GM12878 (cell line): ENCODE data around the gene HYAL4. TPM values are rescaled to one million over a fixed set of nuclear protein-coding genes. Genes with fewer than 3 reads are reported as not detected.

ENCODE experiments used
- ATAC-seq: fragments of 200-7000 bp; cut with Tn5 transposase; 3 replicates; pipeline ENCODE4 v1.9.1; 2020; ENCODE audit warnings: mild to moderate bottlenecking, moderate library complexity
- BruUV-seq: library from RNA; stranded (reverse); fragments of 400-500 nt; replicated peaks from 2 replicates; lab custom pipeline; 2021; lab: Mats Ljungman, UMichigan
- CTCF ChIA-PET: fragments of 300-600 bp; sonication (Branson Sonifier 250); formaldehyde crosslinking; extraction: SDS; loops from one replicate; lab custom pipeline; 2021; ENCODE audit warnings: inconsistent platforms; lab: Yijun Ruan, JAX
- POLR2A ChIA-PET: fragments of 350-600 bp; formaldehyde crosslinking; extraction: SDS; loops from one replicate; lab custom pipeline; 2021; ENCODE audit warnings: inconsistent platforms; lab: Charles Lee
- RAD21 ChIA-PET: fragments of 300-600 bp; sonication (Branson Sonifier 250); formaldehyde crosslinking; loops from one replicate; lab custom pipeline; 2023; ENCODE audit warnings: antibody characterized with exemption; ENCODE audit not compliant: unreplicated experiment; lab: Charles Lee
- SMC1A ChIA-PET: fragments of 300-600 bp; sonication (Branson Sonifier 250); formaldehyde crosslinking; loops from one replicate; lab custom pipeline; 2023; ENCODE audit not compliant: unreplicated experiment, uncharacterized antibody; lab: Charles Lee
- DNase-seq: peaks from one replicate; pipeline ENCODE4 v3.0.0-alpha.2; 2011; ENCODE audit warnings: low read depth, low spot score
- FAIRE-seq: peaks from 3 replicates; lab custom pipeline; 2011; peaks lifted over from hg19 to GRCh38; lab: Jason Lieb, UNC
- H2AFZ ChIP-seq: 2 replicates; pipeline ENCODE4 v1.6.0; 2011; ENCODE audit warnings: low read depth, low read length, control low read depth; ENCODE audit not compliant: control insufficient read depth
- H3K27ac ChIP-seq: 2 replicates; pipeline ENCODE4 v1.5.1; 2011; ENCODE audit warnings: control low read depth; ENCODE audit not compliant: control insufficient read depth, insufficient read depth
- H3K27me3 ChIP-seq, 2 experiments: replicated peaks in 1 of 2; 2 replicates each; pipeline versions ENCODE4 v1.6.0 to v1.6.1; 2011; ENCODE audit warnings: low read length in 1 of 2; ENCODE audit not compliant: control insufficient read depth in 2 of 2, insufficient read depth in 2 of 2
- H3K36me3 ChIP-seq, 2 experiments: 2 replicates each; pipeline ENCODE4 v1.5.1; 2011; ENCODE audit warnings: low read length in 1 of 2; ENCODE audit not compliant: control insufficient read depth in 2 of 2, insufficient read depth in 2 of 2
- H3K4me1 ChIP-seq: 2 replicates; pipeline ENCODE4 v1.6.1; 2011; ENCODE audit warnings: mild to moderate bottlenecking, low read length, moderate library complexity, mixed read lengths; ENCODE audit not compliant: control insufficient read depth, insufficient read depth
- H3K4me2 ChIP-seq: 2 replicates; pipeline ENCODE4 v1.6.0; 2011; ENCODE audit warnings: control low read depth; ENCODE audit not compliant: control insufficient read depth, insufficient read depth
- H3K4me3 ChIP-seq: fragments of 200-600 bp; sonication (generic); 2 replicates; pipeline ENCODE4 v1.5.1; 2016
- H3K79me2 ChIP-seq: 2 replicates; pipeline ENCODE4 v1.6.0; 2011; ENCODE audit warnings: low read length; ENCODE audit not compliant: control insufficient read depth, insufficient read depth
- H3K9ac ChIP-seq: 2 replicates; pipeline ENCODE4 v1.8.0; 2011; ENCODE audit warnings: low read length, control low read depth, mixed read lengths; ENCODE audit not compliant: control insufficient read depth, insufficient read depth
- H3K9me3 ChIP-seq: replicated peaks from 3 replicates; pipeline ENCODE4 v1.5.1; 2011; ENCODE audit warnings: mild to moderate bottlenecking, low read length; ENCODE audit not compliant: control insufficient read depth, insufficient read depth
- H4K20me1 ChIP-seq: 2 replicates; pipeline ENCODE4 v1.6.0; 2011; ENCODE audit not compliant: control insufficient read depth, insufficient read depth
- DPF2 ChIP-seq: fragments of 450-650 bp; IDR thresholded peaks from 2 replicates; pipeline ENCODE4 v1.6.1; 2017; ENCODE audit warnings: mild to moderate bottlenecking
- EP300 ChIP-seq, 2 experiments: fragments of 150-350 bp in 1 of 2; IDR thresholded peaks; 2 replicates each; pipeline ENCODE4 v1.6.1; 2011 to 2012; ENCODE audit warnings: low read depth in 2 of 2, low read length in 2 of 2, borderline replicate concordance in 1 of 2, improper control_type of control experiment in 1 of 2, inconsistent platforms in 1 of 2; ENCODE audit not compliant: control insufficient read depth in 1 of 2
- IKZF2 ChIP-seq, 2 experiments: fragments of 450-650 bp; IDR thresholded peaks; 2 replicates each; pipeline ENCODE4 v1.6.1; 2017; ENCODE audit warnings: mild to moderate bottlenecking in 2 of 2, moderate library complexity in 2 of 2
- MTA2 ChIP-seq: fragments of 450-650 bp; IDR thresholded peaks from 2 replicates; pipeline ENCODE4 v1.6.1; 2016; ENCODE audit warnings: low read depth, mild to moderate bottlenecking, moderate library complexity
- NFYA ChIP-seq: IDR thresholded peaks from 2 replicates; pipeline ENCODE4 v1.6.1; 2011; ENCODE audit warnings: low read depth, mild to moderate bottlenecking, low read length, improper control_type of control experiment, borderline replicate concordance
- SPI1 ChIP-seq: IDR thresholded peaks from 2 replicates; pipeline ENCODE4 v1.6.1; 2011; ENCODE audit warnings: low read depth, mild to moderate bottlenecking, low read length, moderate library complexity, borderline replicate concordance; ENCODE audit not compliant: insufficient read depth
- WGBS: methylation state at CpG from one replicate; pipeline ENCODE4 v1.1.6; 2016; ENCODE audit warnings: low lambda C conversion rate; ENCODE audit not compliant: insufficient replicate concordance, insufficient coverage; ENCODE audit errors: missing lambda C conversion rate; 5-methylcytosine and 5-hydroxymethylcytosine counted together
- in situ Hi-C: fragments of 300-500 bp; cut with MboI; formaldehyde crosslinking; loops from 9 replicates; pipeline ENCODE4 v1.14.3; 2018; ENCODE audit warnings: mixed read lengths
- intact Hi-C: fragments of 100-400 bp; cut with micrococcal nuclease; formaldehyde crosslinking; loops from one replicate; pipeline ENCODE4 v1.14.2; 2022; ENCODE audit not compliant: unreplicated experiment
- polyA plus RNA-seq, 11 experiments: library from polyadenylated mRNA; depleted of rRNA in 4 of 11; unstranded in 6 of 11; stranded (reverse) in 5 of 11; fragments of >200 nt; fragmentation: Nextera tagmentation in 4 of 11; fragmentation: Illumina TruSeq in 1 of 11; extraction: Ambion mirVana in 4 of 11; extraction: Trizol in 1 of 11; gene quantifications; 1 replicate in 1 of 11; 2 replicates in 10 of 11; pipeline versions ENCODE4 v1.2.1 to v1.2.3, GENCODE V29; 2011 to 2016; ENCODE audit warnings: inconsistent platforms in 2 of 11, missing spikeins in 2 of 11, low read depth in 1 of 11
- total RNA-seq, 4 experiments: library from RNA; depleted of rRNA in 3 of 4; stranded (reverse); fragments of >200 nt in 3 of 4; fragmentation: Illumina TruSeq in 1 of 4; extraction: Trizol in 1 of 4; gene quantifications; 2 replicates each; pipeline versions ENCODE4 v1.2.1 to v1.2.3, GENCODE V29; 2013 to 2021

The HYAL4 gene
- total and polyA plus RNA-seq, 10 of the 15 experiments (the other 5 are each of a cell fraction or from before 2014, with no cell fraction given) = 0.14 to 0.88 (median 0.26) TPM; not detected in 1

DNA sequence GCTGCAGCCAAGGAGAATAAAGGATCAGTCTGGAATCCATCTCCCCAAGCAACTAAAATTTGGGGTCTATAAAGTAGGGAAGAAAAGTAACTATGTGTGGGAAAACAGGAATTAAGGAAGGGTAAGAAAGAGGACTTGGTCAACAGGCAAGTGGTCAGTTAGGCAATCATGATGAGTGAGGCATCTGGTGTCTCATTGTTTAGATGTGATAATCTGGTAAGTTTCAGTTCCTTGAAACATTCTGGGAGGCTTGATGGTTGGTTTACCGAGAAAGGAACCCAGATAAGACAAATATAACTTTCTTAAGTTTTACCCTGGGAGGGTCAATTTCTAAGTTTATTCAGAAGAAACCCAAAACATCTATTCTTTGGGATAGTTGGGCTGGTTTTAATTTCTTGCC lies 22.3 kb downstream of the HYAL4 start:
- no peak overlapping the region for H3K4me3 ChIP-seq
- H3K79me2 ChIP-seq = no peaks in the 10 kb centered on the region
- no peaks in the 10 kb centered on the region for H3K27me3 ChIP-seq
- no peak overlapping the region for H3K4me2 ChIP-seq
- TF ChIP-seq SPI1 (peak; percentile 82), IKZF2 (IDR thresholded peaks at IDR 0.05) (peak in 1 of 2 experiments; percentile 49; a peak in 1 of 4 replicates), EP300 (IDR thresholded peaks at IDR 0.05; ENCODE audit: borderline replicate concordance in 1 of 2, control insufficient read depth in 1 of 2, low read depth in 2 of 2, low read length in 2 of 2) (0 out of 4 replicates have a peak, but pooled peaks of 1 of the 2 experiments have one; percentile 16), MTA2 (peak; percentile 32; the same call in 1 of the 2 replicates), NFYA (no peak), DPF2 (peak; percentile 27; the same call in 1 of the 2 replicates)
- in situ Hi-C loops (no loop called here), intact Hi-C loops (loop anchor here (5.0 kb wide), 1 partner anchor 230 kb away; no protein-coding TSS in a partner anchor)
- ChIA-PET SMC1A (interaction anchor here (2.4 to 4.1 kb wide), 2 partner anchors 68 to 69 kb away, joined by 38 to 151 read pairs; no protein-coding TSS in a partner anchor), RAD21 (interaction anchor here (4.1 kb wide), 1 partner anchor 69 kb away, joined by 115 read pairs; no protein-coding TSS in a partner anchor), POLR2A (no interaction called here), CTCF (interaction anchor here (2.2 to 9.6 kb wide), 4 partner anchors 42 to 185 kb away, joined by 11 to 208 read pairs (median 126); no protein-coding TSS in a partner anchor)
- WGBS = 9% methylated on average over 1 of the region's 1 CpG
- H3K27ac ChIP-seq = no peak overlapping the region
- no peaks in the 10 kb centered on the region for H3K4me1 ChIP-seq
- BruUV-seq = no TSS peak
- no peak for DNase-seq
- H2AFZ ChIP-seq = no peak overlapping the region
- no peak overlapping the region for H3K9ac ChIP-seq
- peak; percentile 57 for ATAC-seq
- H3K36me3 ChIP-seq = no peaks in the 10 kb centered on the region
- H3K9me3 ChIP-seq = no peaks in the 10 kb centered on the region
- H4K20me1 ChIP-seq = no peaks in the 10 kb centered on the region
- no peak for FAIRE-seq
